GM12872 (cell line): ENCODE measurements around the gene TFAP2C.

Experiments
- CTCF ChIP-seq: IDR thresholded peaks from 3 replicates; pipeline ENCODE4 v1.5.1; 2011; ENCODE audit warnings: low read depth, mild to moderate bottlenecking, low read length, moderate library complexity; ENCODE audit not compliant: insufficient read depth

TFAP2C gene

GRCh38 chr20:56589633-56590032, 39.5 kb upstream of the TFAP2C start:
- TF ChIP-seq CTCF, result no peak

- no peak for TF ChIP-seq CTCF
Measured at GRCh38 chr20:56590888-56591287, 38.2 kb upstream of the TFAP2C start.

GRCh38 chr20:56592211-56592610, 36.9 kb upstream of the TFAP2C start:
- TF ChIP-seq CTCF, result no peak

GRCh38 chr20:56592817-56593216, 36.3 kb upstream of the TFAP2C start:
- TF ChIP-seq CTCF, result no peak

- TF ChIP-seq CTCF, result no peak
Measured at GRCh38 chr20:56595746-56596475, 33.2 kb upstream of the TFAP2C start.

GRCh38 chr20:56601166-56601565, 27.9 kb upstream of the TFAP2C start:
- no peak for TF ChIP-seq CTCF

- no peak for TF ChIP-seq CTCF
Measured at GRCh38 chr20:56604673-56605072, 24.4 kb upstream of the TFAP2C start.
